ENCODE measurements around the gene CRISPLD2. TPM values are rescaled to one million over a fixed set of nuclear protein-coding genes. Genes with fewer than 3 reads are reported as not detected.
A peak's percentile ranks its signal among the peaks of the same experiment; 100 is the strongest.

CRISPLD2 gene
- total RNA-seq, 1 experiment from 2014 or later: 0.28 TPM

GRCh38 chr16:84832488-84833143, 12.8 kb downstream of the CRISPLD2 start:
- TF ChIP-seq CTCF (IDR thresholded peaks at IDR 0.05; ENCODE audit: unreplicated experiment): no peak
- Mint-ChIP-seq H3K9me3 (ENCODE audit: unreplicated experiment) (no peaks in the 10 kb centered on the region), H3K27ac (ENCODE audit: low read depth, unreplicated experiment) (no peak overlapping the region), H3K4me1 (ENCODE audit: insufficient read depth, unreplicated experiment) (peaks cover 15% of the 10 kb centered on the region), H3K36me3 (ENCODE audit: insufficient read depth, unreplicated experiment) (peaks cover 6% of the 10 kb centered on the region), H3K4me3 (ENCODE audit: unreplicated experiment) (no peak overlapping the region), H3K27me3 (ENCODE audit: insufficient read depth, unreplicated experiment) (no peaks in the 10 kb centered on the region)
- ChIA-PET CTCF (no interaction called here), POLR2A (interaction anchor here (0.8 kb wide), 1 partner anchor 29 kb away, joined by 3 read pairs; no protein-coding TSS in a partner anchor)
- no TSS peak for BruUV-seq (replicated peaks)
- peak; percentile 82 for DNase-seq (ENCODE audit: unreplicated experiment)
- intact Hi-C loops (cut with micrococcal nuclease): no loop called here

DNA sequence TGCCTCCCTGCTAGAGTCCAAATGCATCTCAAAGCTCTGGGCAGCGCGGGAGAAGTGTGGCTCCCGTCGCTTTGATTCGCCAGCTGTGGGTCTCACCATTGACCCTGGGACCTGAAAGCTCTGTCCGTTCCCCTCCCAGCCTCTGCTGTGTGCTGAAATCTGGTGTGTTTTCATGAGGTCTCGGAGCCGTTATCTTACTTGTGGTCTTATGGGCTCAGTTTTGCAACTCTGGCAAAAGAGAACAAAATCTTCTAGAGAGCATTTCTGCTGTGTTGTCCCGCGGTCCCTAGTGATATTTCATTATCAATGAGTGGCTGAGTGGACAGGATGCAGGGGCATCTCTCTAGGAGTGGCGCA, 13.3 kb downstream of the CRISPLD2 start:
- no peak overlapping the region for H3K27ac Mint-ChIP-seq (ENCODE audit: low read depth, unreplicated experiment)
- H3K9me3 Mint-ChIP-seq (ENCODE audit: unreplicated experiment): no peaks in the 10 kb centered on the region
- peaks cover 6% of the 10 kb centered on the region for H3K36me3 Mint-ChIP-seq (ENCODE audit: insufficient read depth, unreplicated experiment)
- POLR2A ChIA-PET: interaction anchor here (0.8 kb wide), 1 partner anchor 28 kb away, joined by 3 read pairs; no protein-coding TSS in a partner anchor
- DNase-seq (ENCODE audit: unreplicated experiment): no peak
- intact Hi-C loops (cut with micrococcal nuclease): no loop called here
- peaks cover 19% of the 10 kb centered on the region for H3K4me1 Mint-ChIP-seq (ENCODE audit: insufficient read depth, unreplicated experiment)
- no peak overlapping the region for H3K4me3 Mint-ChIP-seq (ENCODE audit: unreplicated experiment)
- no TSS peak for BruUV-seq (replicated peaks)
- no peaks in the 10 kb centered on the region for H3K27me3 Mint-ChIP-seq (ENCODE audit: insufficient read depth, unreplicated experiment)
- CTCF ChIA-PET: no interaction called here
- no peak for TF ChIP-seq CTCF (IDR thresholded peaks at IDR 0.05; ENCODE audit: unreplicated experiment)

- POLR2A ChIA-PET: no interaction called here
- peaks cover 22% of the 10 kb centered on the region for H3K4me1 Mint-ChIP-seq (ENCODE audit: insufficient read depth, unreplicated experiment)
- H3K27me3 Mint-ChIP-seq (ENCODE audit: insufficient read depth, unreplicated experiment): no peaks in the 10 kb centered on the region
- CTCF ChIA-PET: no interaction called here
- H3K9me3 Mint-ChIP-seq (ENCODE audit: unreplicated experiment): no peaks in the 10 kb centered on the region
- no peak for TF ChIP-seq CTCF (IDR thresholded peaks at IDR 0.05; ENCODE audit: unreplicated experiment)
- H3K27ac Mint-ChIP-seq (ENCODE audit: low read depth, unreplicated experiment): no peak overlapping the region
- no TSS peak for BruUV-seq (replicated peaks)
- H3K36me3 Mint-ChIP-seq (ENCODE audit: insufficient read depth, unreplicated experiment): peaks cover 6% of the 10 kb centered on the region
- H3K4me3 Mint-ChIP-seq (ENCODE audit: unreplicated experiment): no peak overlapping the region
- intact Hi-C loops (cut with micrococcal nuclease): no loop called here
- DNase-seq (ENCODE audit: unreplicated experiment): no peak
Observed at GRCh38 chr16:84833542-84834402, 14.0 kb downstream of the CRISPLD2 start.

- intact Hi-C loops (cut with micrococcal nuclease): no loop called here
- ChIA-PET POLR2A (no interaction called here), CTCF (no interaction called here)
- no peak overlapping the region for H3K4me3 Mint-ChIP-seq (ENCODE audit: unreplicated experiment)
- peak; percentile 51 for DNase-seq (ENCODE audit: unreplicated experiment)
- H3K9me3 Mint-ChIP-seq (ENCODE audit: unreplicated experiment): no peaks in the 10 kb centered on the region
- TF ChIP-seq CTCF (IDR thresholded peaks at IDR 0.05; ENCODE audit: unreplicated experiment): no peak
- H3K27ac Mint-ChIP-seq (ENCODE audit: low read depth, unreplicated experiment): no peak overlapping the region
- H3K4me1 Mint-ChIP-seq (ENCODE audit: insufficient read depth, unreplicated experiment): peaks cover 22% of the 10 kb centered on the region
- H3K36me3 Mint-ChIP-seq (ENCODE audit: insufficient read depth, unreplicated experiment): peaks cover 6% of the 10 kb centered on the region
- no peaks in the 10 kb centered on the region for H3K27me3 Mint-ChIP-seq (ENCODE audit: insufficient read depth, unreplicated experiment)
- no TSS peak for BruUV-seq (replicated peaks)
Observed at GRCh38 chr16:84834403-84834772, 14.6 kb downstream of the CRISPLD2 start.

Measured in MCF 10A (cell line).